ENCODE data around the gene PCSK4. TPM values are rescaled to one million over a fixed set of nuclear protein-coding genes. Genes with fewer than 3 reads are reported as not detected.

The PCSK4 gene
- total and polyA plus RNA-seq, 9 of the 15 experiments (the other 6 are each of a cell fraction or from before 2014, with no cell fraction given), result 0.01 to 9.1 (median 2.1) TPM; not detected in 1

GRCh38 chr19:1434577-1435060 is 55.5 kb downstream of the PCSK4 start (continued):
- TF ChIP-seq ZBTB49 (CRISPR knock-in tag; IDR thresholded peaks at IDR 0.05; ENCODE audit: borderline replicate concordance), result no peak
- TF ChIP-seq MLLT1 (IDR thresholded peaks at IDR 0.05), result no peak
- no peak for TF ChIP-seq NFATC3 (IDR thresholded peaks at IDR 0.05)
- TF ChIP-seq VEZF1 (CRISPR knock-in tag; IDR thresholded peaks at IDR 0.05), result peak; percentile 71
- TF ChIP-seq FOS (IDR thresholded peaks at IDR 0.05; ENCODE audit: extremely low read depth, insufficient read length), result no peak
- peak; percentile 39 for TF ChIP-seq PRPF4 (IDR thresholded peaks at IDR 0.05; ENCODE audit: insufficient read depth, low read depth, low read length, poor library complexity, severe bottlenecking)
- TF ChIP-seq MEF2D (tag; conservative IDR thresholded peaks at IDR 0.05; ENCODE audit: low read depth), result no peak
- no peak for TF ChIP-seq MXI1 (IDR thresholded peaks at IDR 0.05; ENCODE audit: low read depth, low read length)
- no peak for TF ChIP-seq RB1 (IDR thresholded peaks at IDR 0.05; ENCODE audit: low read depth)
- TF ChIP-seq BMI1 (IDR thresholded peaks at IDR 0.05; ENCODE audit: low read length), result no peak
- TF ChIP-seq XRCC3 (IDR thresholded peaks at IDR 0.05), result no peak
- TF ChIP-seq CBX3 (IDR thresholded peaks at IDR 0.05; ENCODE audit: borderline replicate concordance in 1 of 2, low read length in 2 of 2), result no peak
- no peak for TF ChIP-seq MEF2A (IDR thresholded peaks at IDR 0.05; ENCODE audit: control insufficient read depth, low read depth, low read length)
- no peak for TF ChIP-seq HNRNPUL1 (IDR thresholded peaks at IDR 0.05; ENCODE audit: low read length)
- TF ChIP-seq TEAD1 (CRISPR knock-in tag; IDR thresholded peaks at IDR 0.05), result no peak
- no peak for TF ChIP-seq KDM5B (IDR thresholded peaks at IDR 0.05; ENCODE audit: insufficient replicate concordance, low read depth, low read length)
- TF ChIP-seq CAMTA2 (CRISPR knock-in tag; conservative IDR thresholded peaks at IDR 0.05), result no peak
- no peak for TF ChIP-seq ZNF696 (CRISPR knock-in tag; conservative IDR thresholded peaks at IDR 0.05)
- no peak for TF ChIP-seq ATF1 (CRISPR knock-in tag; IDR thresholded peaks at IDR 0.05)
- no peak for TF ChIP-seq ATF1 (tag; IDR thresholded peaks at IDR 0.05)
- TF ChIP-seq NCOA1 (IDR thresholded peaks at IDR 0.05; ENCODE audit: low read depth), result no peak
- no peak for TF ChIP-seq HNRNPK (IDR thresholded peaks at IDR 0.05; ENCODE audit: low read depth, low read length, poor library complexity, severe bottlenecking)
- no peak for TF ChIP-seq HOMEZ (CRISPR knock-in tag; IDR thresholded peaks at IDR 0.05)
- TF ChIP-seq HDAC3 (IDR thresholded peaks at IDR 0.05; ENCODE audit: borderline replicate concordance, partially characterized antibody), result no peak
